K562 (cell line): ENCODE measurements around the gene C1orf105. TPM values are rescaled to one million over a fixed set of nuclear protein-coding genes. Genes with fewer than 3 reads are reported as not detected.

ENCODE experiments used
- ATAC-seq: fragments of 200-7000 bp; cut with Tn5 transposase; 3 replicates; pipeline ENCODE4 v1.9.1; 2020; ENCODE audit warnings: moderate library complexity
- BruUV-seq: library from RNA; stranded (reverse); fragments of 400-500 nt; replicated peaks from 2 replicates; lab custom pipeline; 2021; lab: Mats Ljungman, UMichigan
- CTCF ChIA-PET: fragments of 300-600 bp; formaldehyde crosslinking; extraction: SDS; loops from one replicate; lab custom pipeline; 2021; ENCODE audit warnings: low intra/inter-chr PET ratio; lab: Yijun Ruan, JAX
- POLR2A ChIA-PET: fragments of 300-600, 350-650 bp; sonication (Branson Sonifier 250); formaldehyde crosslinking; extraction: SDS; loops from one replicate; lab custom pipeline; 2021; ENCODE audit warnings: antibody characterized with exemption, inconsistent platforms; lab: Yijun Ruan, JAX
- DNase-seq, 4 experiments: peaks; one replicate each; pipeline versions ENCODE4 v3.0.0 to v3.0.0-alpha.2; 2011 to 2018; ENCODE audit warnings: low spot score in 3 of 4, mixed read lengths in 3 of 4; ENCODE audit errors: extremely low read depth in 1 of 4
- FAIRE-seq: peaks from 2 replicates; lab custom pipeline; 2011; peaks lifted over from hg19 to GRCh38; lab: Jason Lieb, UNC
- H2AFZ ChIP-seq: 2 replicates; pipeline ENCODE4 v1.6.0; 2011; ENCODE audit warnings: low read depth, low read length, control low read depth, inconsistent platforms
- H3K27ac ChIP-seq: fragments of 200-600 bp; 3 replicates; pipeline ENCODE4 v1.8.0; 2011; ENCODE audit warnings: low read depth, mild to moderate bottlenecking, control low read depth, inconsistent platforms, low read length, moderate library complexity, mixed read lengths; ENCODE audit errors: extremely low read depth
- H3K27me3 ChIP-seq, 2 experiments: fragments of 300-600 bp in 1 of 2; 2 replicates in 1 of 2; 3 replicates in 1 of 2; pipeline versions ENCODE4 v1.6.0 to v1.8.0; 2011; ENCODE audit warnings: inconsistent platforms in 2 of 2, low read length in 2 of 2, mild to moderate bottlenecking in 1 of 2, mixed read lengths in 1 of 2, moderate library complexity in 1 of 2; ENCODE audit not compliant: control insufficient read depth in 2 of 2, insufficient read depth in 2 of 2
- H3K36me3 ChIP-seq: fragments of 300-600 bp; 3 replicates; pipeline ENCODE4 v1.8.0; 2011; ENCODE audit warnings: mild to moderate bottlenecking, low read length, inconsistent platforms; ENCODE audit not compliant: control insufficient read depth, insufficient read depth
- H3K4me1 ChIP-seq, 2 experiments: fragments of 200-600 bp in 1 of 2; replicated peaks in 1 of 2; 2 replicates in 1 of 2; 3 replicates in 1 of 2; pipeline versions ENCODE4 v1.5.1 to v1.8.0; 2011; ENCODE audit warnings: inconsistent platforms in 2 of 2, low read length in 2 of 2, mild to moderate bottlenecking in 1 of 2, mixed read lengths in 1 of 2, moderate library complexity in 1 of 2; ENCODE audit not compliant: control insufficient read depth in 2 of 2, insufficient read depth in 2 of 2
- H3K4me2 ChIP-seq: 2 replicates; pipeline ENCODE4 v1.6.1; 2011; ENCODE audit warnings: low read length, control low read depth, inconsistent platforms, mixed read lengths; ENCODE audit not compliant: insufficient read depth
- H3K4me3 ChIP-seq: fragments of 200-600 bp; sonication (generic), shearing (Covaris generic); 2 replicates; pipeline ENCODE4 v1.5.1; 2016; ENCODE audit warnings: control low read depth, inconsistent platforms
- H3K79me2 ChIP-seq: fragments of 200-600 bp; 3 replicates; pipeline ENCODE4 v1.8.0; 2011; ENCODE audit warnings: low read length, inconsistent platforms; ENCODE audit not compliant: control insufficient read depth, insufficient read depth
- H3K9ac ChIP-seq, 2 experiments: 2 replicates each; pipeline versions ENCODE4 v1.6.0 to v1.6.1; 2011; ENCODE audit warnings: low read depth in 2 of 2, low read length in 2 of 2, control low read depth in 1 of 2, inconsistent platforms in 1 of 2, mild to moderate bottlenecking in 1 of 2, mixed read lengths in 1 of 2; ENCODE audit not compliant: insufficient read depth in 1 of 2
- H3K9me1 ChIP-seq: one replicate; pipeline ENCODE4 v1.6.0; 2011; ENCODE audit warnings: inconsistent platforms, mild to moderate bottlenecking, low read length, moderate library complexity; ENCODE audit not compliant: control insufficient read depth, insufficient read depth
- H3K9me3 ChIP-seq: replicated peaks from 2 replicates; pipeline ENCODE4 v1.5.1; 2011; ENCODE audit warnings: low read depth, low read length, inconsistent platforms; ENCODE audit not compliant: control insufficient read depth, insufficient read depth
- H4K20me1 ChIP-seq: replicated peaks from 2 replicates; pipeline ENCODE4 v1.6.1; 2011; ENCODE audit warnings: low read length, inconsistent platforms, mixed read lengths; ENCODE audit not compliant: control insufficient read depth, insufficient read depth
- HBP1 ChIP-seq: fragments of 450-650 bp; formaldehyde crosslinking; IDR thresholded peaks from 2 replicates; pipeline ENCODE4 v1.4.0; 2022; ENCODE audit warnings: missing genetic modification characterization
- WGBS: fragments of 100-300 bp; shearing (Covaris generic); methylation state at CpG from one replicate; pipeline ENCODE4 v1.1.6; 2016; ENCODE audit warnings: low coverage, mixed read lengths; ENCODE audit not compliant: insufficient coverage; ENCODE audit errors: missing lambda C conversion rate; 5-methylcytosine and 5-hydroxymethylcytosine counted together
- in situ Hi-C: fragments of 300-500 bp; cut with MboI; formaldehyde crosslinking; loops from 4 replicates; pipeline ENCODE4 v1.15.0; 2018; ENCODE audit warnings: inconsistent platforms, mixed read lengths
- intact Hi-C: fragments of 100-400 bp; cut with micrococcal nuclease; formaldehyde crosslinking; loops from 2 replicates; pipeline ENCODE4 v1.14.2; 2022
- polyA plus RNA-seq, 8 experiments: library from polyadenylated mRNA; depleted of rRNA in 4 of 8; stranded (reverse) in 5 of 8; unstranded in 3 of 8; fragments of >200 nt; fragmentation: Nextera tagmentation in 2 of 8; fragmentation: Illumina TruSeq in 1 of 8; extraction: Ambion mirVana in 2 of 8; extraction: Trizol in 1 of 8; gene quantifications; 2 replicates each; pipeline versions ENCODE4 v1.2.1 to v1.2.3, GENCODE V29; 2011 to 2014; ENCODE audit warnings: inconsistent platforms in 1 of 8, missing spikeins in 1 of 8
- total RNA-seq, 7 experiments: library from RNA; depleted of rRNA in 6 of 7; stranded (reverse); fragments of >200 nt in 6 of 7; fragmentation: Illumina TruSeq in 2 of 7; extraction: Trizol in 2 of 7; gene quantifications; 2 replicates each; pipeline versions ENCODE4 v1.2.1 to v1.2.3, GENCODE V29; 2011 to 2021; ENCODE audit warnings: low replicate concordance in 1 of 7
- TF ChIP-seq, protein P1 (sequence below): conservative IDR thresholded peaks from 2 replicates; pipeline ENCODE4 v1.6.1; 2011; ENCODE audit warnings: low read depth, mild to moderate bottlenecking, low read length; ENCODE audit not compliant: control insufficient read depth

C1orf105 gene
- total and polyA plus RNA-seq, 9 of the 15 experiments (the other 6 are each of a cell fraction or from before 2014, with no cell fraction given), result 0.08 TPM; not detected in 8

DNA sequence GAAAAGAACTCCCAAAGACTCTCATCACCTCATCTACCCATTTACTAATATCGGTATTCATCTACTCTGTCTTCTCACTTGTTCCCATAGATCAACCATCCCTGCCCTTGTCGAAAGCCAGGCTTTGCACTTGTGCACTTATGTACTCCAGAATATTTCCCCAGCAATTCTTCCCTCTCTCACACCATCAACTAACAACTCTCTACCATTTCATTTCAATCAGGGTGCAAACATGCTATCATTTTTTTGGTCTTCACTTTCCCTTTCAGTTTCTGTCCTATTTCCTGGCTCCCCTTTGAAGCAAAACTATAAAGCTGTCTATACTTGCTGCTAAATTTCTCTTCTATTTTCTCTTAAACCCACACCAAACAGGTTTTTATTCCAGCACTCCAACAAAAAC lies 6.7 kb downstream of the C1orf105 start:
- Histone ChIP-seq H2AFZ (no peak overlapping the region), H3K9me1 (no peaks in the 10 kb centered on the region), H3K4me3 (no peak overlapping the region), H4K20me1 (no peaks in the 10 kb centered on the region), H3K9me3 (no peaks in the 10 kb centered on the region), H3K27me3 (no peaks in the 10 kb centered on the region), H3K4me2 (no peak overlapping the region), H3K4me1 (peaks cover 0 to 25% of the 10 kb centered on the region in 2 experiments; a peak in 2 of 5 replicates), H3K36me3 (no peaks in the 10 kb centered on the region), H3K9ac (no peak overlapping the region), H3K27ac (no peak overlapping the region), H3K79me2 (no peaks in the 10 kb centered on the region)
- FAIRE-seq (no peak), ATAC-seq (no peak), DNase-seq (no peak)
- BruUV-seq, result no TSS peak
- ChIA-PET POLR2A (interaction anchor here (0.6 kb wide), 1 partner anchor 11 kb away, joined by 3 read pairs; no protein-coding TSS in a partner anchor), CTCF (no interaction called here)
- in situ Hi-C loops (no loop called here), intact Hi-C loops (loop anchor here (10.0 kb wide), 2 partner anchors 778 to 782 kb away; partner anchors contain the start of gene TNFSF4)
- 32% methylated on average over 2 of the region's 2 CpGs for WGBS
- TF ChIP-seq, protein P1, sequence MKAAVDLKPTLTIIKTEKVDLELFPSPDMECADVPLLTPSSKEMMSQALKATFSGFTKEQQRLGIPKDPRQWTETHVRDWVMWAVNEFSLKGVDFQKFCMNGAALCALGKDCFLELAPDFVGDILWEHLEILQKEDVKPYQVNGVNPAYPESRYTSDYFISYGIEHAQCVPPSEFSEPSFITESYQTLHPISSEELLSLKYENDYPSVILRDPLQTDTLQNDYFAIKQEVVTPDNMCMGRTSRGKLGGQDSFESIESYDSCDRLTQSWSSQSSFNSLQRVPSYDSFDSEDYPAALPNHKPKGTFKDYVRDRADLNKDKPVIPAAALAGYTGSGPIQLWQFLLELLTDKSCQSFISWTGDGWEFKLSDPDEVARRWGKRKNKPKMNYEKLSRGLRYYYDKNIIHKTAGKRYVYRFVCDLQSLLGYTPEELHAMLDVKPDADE, result no peak
- 0 out of 2 replicates have a peak, but pooled peaks have one; percentile 51 for TF ChIP-seq HBP1 (CRISPR knock-in tag)
